K562 (cell line): ENCODE measurements around the gene FCHO1. TPM values are rescaled to one million over a fixed set of nuclear protein-coding genes. Genes with fewer than 3 reads are reported as not detected.

ENCODE experiments used
- ESRRA ChIP-seq: fragments of 450-650 bp; IDR thresholded peaks from 2 replicates; pipeline ENCODE4 v1.6.1; 2014; ENCODE audit warnings: low read depth, mild to moderate bottlenecking, moderate library complexity, borderline replicate concordance
- FOSL1 ChIP-seq: fragments of 200-800 bp; sonication (Bioruptor generic); conservative IDR thresholded peaks from 2 replicates; pipeline ENCODE4 v1.6.1; 2016; ENCODE audit warnings: missing genetic modification characterization, missing compliant biosample characterization
- RB1 ChIP-seq: fragments of 450-650 bp; IDR thresholded peaks from 2 replicates; pipeline ENCODE4 v1.6.1; 2017; ENCODE audit warnings: low read depth, mild to moderate bottlenecking
- RBM17 ChIP-seq: fragments of 200-400 bp; formaldehyde crosslinking; IDR thresholded peaks from 2 replicates; pipeline ENCODE4 v1.6.1; 2017; ENCODE audit warnings: low read depth, mild to moderate bottlenecking, low read length, borderline replicate concordance
- SRSF9 ChIP-seq: fragments of 200-400 bp; formaldehyde crosslinking; IDR thresholded peaks from 2 replicates; pipeline ENCODE4 v1.6.1; 2017; ENCODE audit warnings: low read depth, low read length, borderline replicate concordance
- TEAD4 ChIP-seq, 2 experiments: sonication (generic) in 1 of 2; formaldehyde crosslinking in 1 of 2; IDR thresholded peaks; 2 replicates each; pipeline versions ENCODE4 v1.6.1 to v1.8.0; 2012 to 2022; ENCODE audit warnings: borderline replicate concordance in 1 of 2, inconsistent platforms in 1 of 2, low read length in 1 of 2, mild to moderate bottlenecking in 1 of 2, missing genetic modification reagents in 1 of 2
- ZZZ3 ChIP-seq: fragments of 450-650 bp; IDR thresholded peaks from 2 replicates; pipeline ENCODE4 v1.6.1; 2016; ENCODE audit warnings: antibody characterized with exemption, mild to moderate bottlenecking, moderate library complexity
- polyA plus RNA-seq, 8 experiments: library from polyadenylated mRNA; depleted of rRNA in 4 of 8; stranded (reverse) in 5 of 8; unstranded in 3 of 8; fragments of >200 nt; fragmentation: Nextera tagmentation in 2 of 8; fragmentation: Illumina TruSeq in 1 of 8; extraction: Ambion mirVana in 2 of 8; extraction: Trizol in 1 of 8; gene quantifications; 2 replicates each; pipeline versions ENCODE4 v1.2.1 to v1.2.3, GENCODE V29; 2011 to 2014; ENCODE audit warnings: inconsistent platforms in 1 of 8, missing spikeins in 1 of 8
- total RNA-seq, 7 experiments: library from RNA; depleted of rRNA in 6 of 7; stranded (reverse); fragments of >200 nt in 6 of 7; fragmentation: Illumina TruSeq in 2 of 7; extraction: Trizol in 2 of 7; gene quantifications; 2 replicates each; pipeline versions ENCODE4 v1.2.1 to v1.2.3, GENCODE V29; 2011 to 2021; ENCODE audit warnings: low replicate concordance in 1 of 7
- TF ChIP-seq, protein P1 (sequence below): fragments of 200-800 bp; sonication (Bioruptor generic); IDR thresholded peaks from 2 replicates; pipeline ENCODE4 v1.6.1; 2016; ENCODE audit warnings: missing genetic modification characterization, missing compliant biosample characterization
- TF ChIP-seq, protein P2 (sequence below): sonication (generic); formaldehyde crosslinking; IDR thresholded peaks from 2 replicates; pipeline ENCODE4 v1.8.0; 2022; ENCODE audit warnings: mild to moderate bottlenecking, missing genetic modification reagents
- TF ChIP-seq, protein P3 (sequence below): sonication (generic); formaldehyde crosslinking; IDR thresholded peaks from 2 replicates; pipeline ENCODE4 v1.8.1; 2023; ENCODE audit warnings: mild to moderate bottlenecking, missing genetic modification reagents, moderate library complexity
- TF ChIP-seq, protein P4 (sequence below): sonication (generic); formaldehyde crosslinking; IDR thresholded peaks from 2 replicates; pipeline ENCODE4 v1.8.1; 2022; ENCODE audit warnings: missing genetic modification reagents
- TF ChIP-seq, protein P5 (sequence below): sonication (generic); formaldehyde crosslinking; IDR thresholded peaks from 2 replicates; pipeline ENCODE4 v1.8.1; 2023; ENCODE audit warnings: mild to moderate bottlenecking, missing genetic modification reagents
- TF ChIP-seq, protein P6 (sequence below), 3 experiments: IDR thresholded peaks in 2 of 3; conservative IDR thresholded peaks in 1 of 3; 2 replicates each; pipeline ENCODE4 v1.5.1; 2011 to 2012; ENCODE audit warnings: low read length in 3 of 3, mild to moderate bottlenecking in 3 of 3, control low read depth in 2 of 3, improper control_type of control experiment in 1 of 3, inconsistent platforms in 1 of 3, low read depth in 1 of 3, mixed read lengths in 1 of 3, moderate library complexity in 1 of 3; ENCODE audit not compliant: insufficient read depth in 2 of 3

Gene FCHO1
- total and polyA plus RNA-seq, 9 of the 15 experiments (the other 6 are each of a cell fraction or from before 2014, with no cell fraction given): 0.21 to 58.9 (median 18.3) TPM

DNA sequence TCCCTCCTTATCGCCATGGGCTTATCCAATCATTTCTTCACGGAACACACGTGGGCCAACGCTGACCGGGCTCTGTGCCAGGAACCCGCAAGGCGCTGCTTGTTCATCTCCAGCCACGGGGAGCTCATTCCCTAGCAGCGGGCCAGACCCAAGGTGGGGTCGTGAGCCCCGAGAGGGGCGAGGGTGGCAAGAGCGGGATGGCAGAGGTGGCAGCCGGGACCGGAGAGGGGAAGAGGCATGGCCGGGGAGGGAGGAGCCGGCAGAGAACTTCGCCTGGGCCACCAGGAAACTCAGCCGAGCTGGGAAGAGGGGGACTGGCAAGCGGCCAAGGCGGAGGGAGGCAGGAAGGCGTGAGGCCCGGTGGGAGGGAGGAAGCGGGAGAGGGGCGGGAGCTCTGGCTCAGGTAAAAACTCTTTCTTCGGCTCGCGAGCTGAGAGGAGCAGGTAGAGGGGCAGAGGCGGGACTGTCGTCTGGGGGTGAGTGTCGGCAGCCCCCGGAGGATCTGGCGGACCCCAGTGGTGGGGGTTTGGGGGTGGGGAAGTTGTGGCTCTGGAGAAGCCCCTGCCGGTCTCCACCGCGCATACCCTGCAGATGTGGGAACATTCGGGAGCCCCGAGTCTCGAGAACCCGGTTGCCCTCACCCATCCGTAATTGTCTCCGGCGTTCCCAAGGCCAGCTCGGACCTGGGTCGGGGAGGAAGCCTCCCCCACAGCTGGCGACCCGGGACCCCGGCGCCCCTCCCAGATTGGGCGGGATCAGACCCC lies 43.6 kb downstream of the FCHO1 start, which contains the start of gene B3GNT3 (continued):
- TF ChIP-seq, protein P1, sequence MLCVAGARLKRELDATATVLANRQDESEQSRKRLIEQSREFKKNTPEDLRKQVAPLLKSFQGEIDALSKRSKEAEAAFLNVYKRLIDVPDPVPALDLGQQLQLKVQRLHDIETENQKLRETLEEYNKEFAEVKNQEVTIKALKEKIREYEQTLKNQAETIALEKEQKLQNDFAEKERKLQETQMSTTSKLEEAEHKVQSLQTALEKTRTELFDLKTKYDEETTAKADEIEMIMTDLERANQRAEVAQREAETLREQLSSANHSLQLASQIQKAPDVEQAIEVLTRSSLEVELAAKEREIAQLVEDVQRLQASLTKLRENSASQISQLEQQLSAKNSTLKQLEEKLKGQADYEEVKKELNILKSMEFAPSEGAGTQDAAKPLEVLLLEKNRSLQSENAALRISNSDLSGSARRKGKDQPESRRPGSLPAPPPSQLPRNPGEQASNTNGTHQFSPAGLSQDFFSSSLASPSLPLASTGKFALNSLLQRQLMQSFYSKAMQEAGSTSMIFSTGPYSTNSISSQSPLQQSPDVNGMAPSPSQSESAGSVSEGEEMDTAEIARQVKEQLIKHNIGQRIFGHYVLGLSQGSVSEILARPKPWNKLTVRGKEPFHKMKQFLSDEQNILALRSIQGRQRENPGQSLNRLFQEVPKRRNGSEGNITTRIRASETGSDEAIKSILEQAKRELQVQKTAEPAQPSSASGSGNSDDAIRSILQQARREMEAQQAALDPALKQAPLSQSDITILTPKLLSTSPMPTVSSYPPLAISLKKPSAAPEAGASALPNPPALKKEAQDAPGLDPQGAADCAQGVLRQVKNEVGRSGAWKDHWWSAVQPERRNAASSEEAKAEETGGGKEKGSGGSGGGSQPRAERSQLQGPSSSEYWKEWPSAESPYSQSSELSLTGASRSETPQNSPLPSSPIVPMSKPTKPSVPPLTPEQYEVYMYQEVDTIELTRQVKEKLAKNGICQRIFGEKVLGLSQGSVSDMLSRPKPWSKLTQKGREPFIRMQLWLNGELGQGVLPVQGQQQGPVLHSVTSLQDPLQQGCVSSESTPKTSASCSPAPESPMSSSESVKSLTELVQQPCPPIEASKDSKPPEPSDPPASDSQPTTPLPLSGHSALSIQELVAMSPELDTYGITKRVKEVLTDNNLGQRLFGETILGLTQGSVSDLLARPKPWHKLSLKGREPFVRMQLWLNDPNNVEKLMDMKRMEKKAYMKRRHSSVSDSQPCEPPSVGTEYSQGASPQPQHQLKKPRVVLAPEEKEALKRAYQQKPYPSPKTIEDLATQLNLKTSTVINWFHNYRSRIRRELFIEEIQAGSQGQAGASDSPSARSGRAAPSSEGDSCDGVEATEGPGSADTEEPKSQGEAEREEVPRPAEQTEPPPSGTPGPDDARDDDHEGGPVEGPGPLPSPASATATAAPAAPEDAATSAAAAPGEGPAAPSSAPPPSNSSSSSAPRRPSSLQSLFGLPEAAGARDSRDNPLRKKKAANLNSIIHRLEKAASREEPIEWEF (CRISPR knock-in tag): no peak
- TF ChIP-seq SRSF9 (no peak), ZZZ3 (no peak), ESRRA (no peak; the same call in 1 of the 2 replicates), RB1 (no peak), FOSL1 (tag) (no peak), TEAD4 (IDR thresholded peaks at IDR 0.05; ENCODE audit: low read length) (no peak), TEAD4 (CRISPR knock-in tag; IDR thresholded peaks at IDR 0.05; ENCODE audit: borderline replicate concordance) (no peak), RBM17 (no peak)
- TF ChIP-seq, protein P2, sequence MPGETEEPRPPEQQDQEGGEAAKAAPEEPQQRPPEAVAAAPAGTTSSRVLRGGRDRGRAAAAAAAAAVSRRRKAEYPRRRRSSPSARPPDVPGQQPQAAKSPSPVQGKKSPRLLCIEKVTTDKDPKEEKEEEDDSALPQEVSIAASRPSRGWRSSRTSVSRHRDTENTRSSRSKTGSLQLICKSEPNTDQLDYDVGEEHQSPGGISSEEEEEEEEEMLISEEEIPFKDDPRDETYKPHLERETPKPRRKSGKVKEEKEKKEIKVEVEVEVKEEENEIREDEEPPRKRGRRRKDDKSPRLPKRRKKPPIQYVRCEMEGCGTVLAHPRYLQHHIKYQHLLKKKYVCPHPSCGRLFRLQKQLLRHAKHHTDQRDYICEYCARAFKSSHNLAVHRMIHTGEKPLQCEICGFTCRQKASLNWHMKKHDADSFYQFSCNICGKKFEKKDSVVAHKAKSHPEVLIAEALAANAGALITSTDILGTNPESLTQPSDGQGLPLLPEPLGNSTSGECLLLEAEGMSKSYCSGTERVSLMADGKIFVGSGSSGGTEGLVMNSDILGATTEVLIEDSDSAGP (CRISPR knock-in tag): no peak
- TF ChIP-seq, protein P3, sequence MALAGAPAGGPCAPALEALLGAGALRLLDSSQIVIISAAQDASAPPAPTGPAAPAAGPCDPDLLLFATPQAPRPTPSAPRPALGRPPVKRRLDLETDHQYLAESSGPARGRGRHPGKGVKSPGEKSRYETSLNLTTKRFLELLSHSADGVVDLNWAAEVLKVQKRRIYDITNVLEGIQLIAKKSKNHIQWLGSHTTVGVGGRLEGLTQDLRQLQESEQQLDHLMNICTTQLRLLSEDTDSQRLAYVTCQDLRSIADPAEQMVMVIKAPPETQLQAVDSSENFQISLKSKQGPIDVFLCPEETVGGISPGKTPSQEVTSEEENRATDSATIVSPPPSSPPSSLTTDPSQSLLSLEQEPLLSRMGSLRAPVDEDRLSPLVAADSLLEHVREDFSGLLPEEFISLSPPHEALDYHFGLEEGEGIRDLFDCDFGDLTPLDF: no peak
- TF ChIP-seq, protein P4, sequence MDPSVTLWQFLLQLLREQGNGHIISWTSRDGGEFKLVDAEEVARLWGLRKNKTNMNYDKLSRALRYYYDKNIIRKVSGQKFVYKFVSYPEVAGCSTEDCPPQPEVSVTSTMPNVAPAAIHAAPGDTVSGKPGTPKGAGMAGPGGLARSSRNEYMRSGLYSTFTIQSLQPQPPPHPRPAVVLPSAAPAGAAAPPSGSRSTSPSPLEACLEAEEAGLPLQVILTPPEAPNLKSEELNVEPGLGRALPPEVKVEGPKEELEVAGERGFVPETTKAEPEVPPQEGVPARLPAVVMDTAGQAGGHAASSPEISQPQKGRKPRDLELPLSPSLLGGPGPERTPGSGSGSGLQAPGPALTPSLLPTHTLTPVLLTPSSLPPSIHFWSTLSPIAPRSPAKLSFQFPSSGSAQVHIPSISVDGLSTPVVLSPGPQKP (CRISPR knock-in tag): no peak
- TF ChIP-seq, protein P5, sequence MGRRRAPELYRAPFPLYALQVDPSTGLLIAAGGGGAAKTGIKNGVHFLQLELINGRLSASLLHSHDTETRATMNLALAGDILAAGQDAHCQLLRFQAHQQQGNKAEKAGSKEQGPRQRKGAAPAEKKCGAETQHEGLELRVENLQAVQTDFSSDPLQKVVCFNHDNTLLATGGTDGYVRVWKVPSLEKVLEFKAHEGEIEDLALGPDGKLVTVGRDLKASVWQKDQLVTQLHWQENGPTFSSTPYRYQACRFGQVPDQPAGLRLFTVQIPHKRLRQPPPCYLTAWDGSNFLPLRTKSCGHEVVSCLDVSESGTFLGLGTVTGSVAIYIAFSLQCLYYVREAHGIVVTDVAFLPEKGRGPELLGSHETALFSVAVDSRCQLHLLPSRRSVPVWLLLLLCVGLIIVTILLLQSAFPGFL (CRISPR knock-in tag): no peak
- TF ChIP-seq, protein P6, sequence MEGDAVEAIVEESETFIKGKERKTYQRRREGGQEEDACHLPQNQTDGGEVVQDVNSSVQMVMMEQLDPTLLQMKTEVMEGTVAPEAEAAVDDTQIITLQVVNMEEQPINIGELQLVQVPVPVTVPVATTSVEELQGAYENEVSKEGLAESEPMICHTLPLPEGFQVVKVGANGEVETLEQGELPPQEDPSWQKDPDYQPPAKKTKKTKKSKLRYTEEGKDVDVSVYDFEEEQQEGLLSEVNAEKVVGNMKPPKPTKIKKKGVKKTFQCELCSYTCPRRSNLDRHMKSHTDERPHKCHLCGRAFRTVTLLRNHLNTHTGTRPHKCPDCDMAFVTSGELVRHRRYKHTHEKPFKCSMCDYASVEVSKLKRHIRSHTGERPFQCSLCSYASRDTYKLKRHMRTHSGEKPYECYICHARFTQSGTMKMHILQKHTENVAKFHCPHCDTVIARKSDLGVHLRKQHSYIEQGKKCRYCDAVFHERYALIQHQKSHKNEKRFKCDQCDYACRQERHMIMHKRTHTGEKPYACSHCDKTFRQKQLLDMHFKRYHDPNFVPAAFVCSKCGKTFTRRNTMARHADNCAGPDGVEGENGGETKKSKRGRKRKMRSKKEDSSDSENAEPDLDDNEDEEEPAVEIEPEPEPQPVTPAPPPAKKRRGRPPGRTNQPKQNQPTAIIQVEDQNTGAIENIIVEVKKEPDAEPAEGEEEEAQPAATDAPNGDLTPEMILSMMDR (IDR thresholded peaks at IDR 0.05 in 2 of 3, conservative IDR thresholded peaks at IDR 0.05 in 1 of 3; ENCODE audit: insufficient read depth in 2 of 3, low read depth in 1 of 3, low read length in 3 of 3): no peak
